Duodenal mucosa (tissue), 2 donors: ENCODE measurements around the gene MAP3K14.
"Not testable (repeated sequence)": the region's sequence is repeated elsewhere in the genome, so short reads cannot be mapped to it uniquely, and the experiment has no call there.

ENCODE experiments used
- H3K27ac ChIP-seq: one replicate; pipeline ENCODE4 v1.7.0; 2013; ENCODE audit warnings: low read depth, low read length
- H3K27me3 ChIP-seq, 2 donors: one replicate each; pipeline ENCODE4 v1.7.0; 2013; ENCODE audit warnings: low read length in 2 of 2, control low read depth in 1 of 2; ENCODE audit not compliant: insufficient read depth in 2 of 2, control insufficient read depth in 1 of 2
- H3K36me3 ChIP-seq, 2 donors: one replicate each; pipeline ENCODE4 v1.7.0; 2013; ENCODE audit warnings: low read length in 2 of 2, control low read depth in 1 of 2; ENCODE audit not compliant: insufficient read depth in 2 of 2, control insufficient read depth in 1 of 2
- H3K4me1 ChIP-seq, 2 donors: one replicate each; pipeline ENCODE4 v1.7.0; 2013; ENCODE audit warnings: low read length in 2 of 2, control low read depth in 1 of 2; ENCODE audit not compliant: insufficient read depth in 2 of 2, control insufficient read depth in 1 of 2
- H3K4me3 ChIP-seq, 2 donors: one replicate each; pipeline ENCODE4 v1.7.0; 2013; ENCODE audit warnings: low read length in 2 of 2, low read depth in 1 of 2
- H3K9ac ChIP-seq, 2 donors: one replicate each; pipeline ENCODE4 v1.7.0; 2013; ENCODE audit warnings: low read length in 2 of 2, low read depth in 1 of 2
- H3K9me3 ChIP-seq, 2 donors: one replicate each; pipeline ENCODE4 v1.7.0; 2013; ENCODE audit warnings: low read length in 2 of 2, control low read depth in 1 of 2; ENCODE audit not compliant: control insufficient read depth in 1 of 2

The MAP3K14 gene

DNA sequence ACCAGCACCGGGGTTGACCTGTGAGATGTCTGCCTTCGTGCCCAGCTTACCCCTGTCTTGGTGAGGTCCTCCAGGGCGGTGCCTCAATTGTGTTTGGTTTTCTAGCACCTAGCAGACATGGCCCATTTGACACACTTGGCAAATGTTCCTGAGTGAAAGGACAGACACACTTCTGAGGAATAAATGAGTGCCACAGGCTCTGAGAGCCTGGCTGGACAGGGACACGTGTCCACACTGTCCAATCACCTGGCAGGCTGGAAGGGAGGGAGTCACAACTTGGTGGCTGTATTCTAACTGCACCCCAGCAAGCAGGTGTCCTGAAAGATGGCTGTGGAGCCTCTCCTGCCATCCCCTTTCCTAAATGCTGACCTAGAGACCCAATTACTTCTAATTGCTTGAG, 7.4 kb downstream of the MAP3K14 start:
- no peak overlapping the region for H3K4me3 ChIP-seq
- peaks cover 77 to 88% of the 10 kb centered on the region in 2 donors for H3K4me1 ChIP-seq
- no peaks in the 10 kb centered on the region for H3K27me3 ChIP-seq
- H3K36me3 ChIP-seq, result peaks cover 0 to 4% of the 10 kb centered on the region in 2 donors
- no peak overlapping the region for H3K9ac ChIP-seq
- H3K27ac ChIP-seq, result no peak overlapping the region
- no peaks in the 10 kb centered on the region for H3K9me3 ChIP-seq

DNA sequence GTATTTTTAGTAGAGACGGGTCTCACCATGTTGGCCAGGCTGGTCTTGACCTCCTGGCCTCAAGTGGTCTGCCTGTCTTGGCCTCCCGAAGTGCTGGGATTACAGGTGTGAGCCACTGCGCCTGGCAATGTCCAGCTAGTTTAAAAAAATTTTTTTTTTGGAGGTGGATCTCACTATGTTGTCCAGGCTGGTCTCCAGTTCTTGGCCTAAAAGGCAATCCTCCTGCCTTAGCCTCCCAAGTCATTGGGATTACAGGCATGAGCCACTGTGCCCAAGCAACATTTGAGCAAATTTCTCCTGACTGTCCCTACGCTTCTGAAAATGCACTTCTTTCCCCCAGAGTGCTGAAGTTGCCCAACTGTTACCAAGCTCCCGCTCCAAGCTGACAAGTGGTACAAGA, 8.0 kb downstream of the MAP3K14 start:
- no peak overlapping the region for H3K4me3 ChIP-seq
- no peaks in the 10 kb centered on the region for H3K27me3 ChIP-seq
- H3K27ac ChIP-seq, result no peak overlapping the region
- peaks cover 0 to 4% of the 10 kb centered on the region in 2 donors for H3K36me3 ChIP-seq
- H3K9ac ChIP-seq, result no peak overlapping the region
- H3K4me1 ChIP-seq, result peaks cover 72 to 88% of the 10 kb centered on the region in 2 donors
- H3K9me3 ChIP-seq, result no peaks in the 10 kb centered on the region

GRCh38 chr17:45308016-45308365, 8.8 kb downstream of the MAP3K14 start:
- Histone ChIP-seq H3K9me3 (no peaks in the 10 kb centered on the region), H3K27ac (peak overlapping the region; percentile 67), H3K4me3 (peak overlapping the region in 1 of 2 donors; percentile 12), H3K4me1 (peaks cover 67 to 87% of the 10 kb centered on the region in 2 donors), H3K9ac (peak overlapping the region; percentile 15 to 48), H3K27me3 (no peaks in the 10 kb centered on the region), H3K36me3 (peaks cover 0 to 4% of the 10 kb centered on the region in 2 donors)

- peak overlapping the region; percentile 67 for H3K27ac ChIP-seq
- peak overlapping the region; percentile 15 to 48 for H3K9ac ChIP-seq
- no peaks in the 10 kb centered on the region for H3K27me3 ChIP-seq
- no peaks in the 10 kb centered on the region for H3K9me3 ChIP-seq
- peak overlapping the region in 1 of 2 donors; percentile 12 for H3K4me3 ChIP-seq
- peaks cover 0 to 4% of the 10 kb centered on the region in 2 donors for H3K36me3 ChIP-seq
- H3K4me1 ChIP-seq, result peaks cover 67 to 87% of the 10 kb centered on the region in 2 donors
Observed at GRCh38 chr17:45307290-45308015, 9.4 kb downstream of the MAP3K14 start.

DNA sequence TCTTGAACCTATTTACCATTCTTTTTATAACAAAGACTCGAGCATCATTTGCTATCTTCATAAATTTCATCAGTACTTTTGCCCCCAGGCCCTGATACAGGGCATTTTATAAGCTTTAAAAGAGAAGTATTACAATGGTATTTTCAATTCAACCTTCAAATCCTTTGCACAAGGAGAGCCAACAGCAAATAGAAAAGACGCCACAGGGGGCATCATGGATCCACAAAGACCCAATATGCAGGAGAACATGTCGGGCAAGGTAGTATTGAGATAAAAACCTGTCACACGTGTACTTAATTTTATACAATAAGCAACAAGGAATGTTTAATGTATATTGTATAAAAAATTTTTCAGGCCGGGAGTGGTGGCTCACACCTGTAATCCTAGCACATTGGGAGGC, 10.2 kb downstream of the MAP3K14 start:
- peaks cover 64 to 89% of the 10 kb centered on the region in 2 donors for H3K4me1 ChIP-seq
- H3K9ac ChIP-seq, result no peak overlapping the region
- no peaks in the 10 kb centered on the region for H3K9me3 ChIP-seq
- no peak overlapping the region for H3K4me3 ChIP-seq
- H3K36me3 ChIP-seq, result peaks cover 0 to 4% of the 10 kb centered on the region in 2 donors
- no peak overlapping the region for H3K27ac ChIP-seq
- H3K27me3 ChIP-seq, result no peaks in the 10 kb centered on the region

DNA sequence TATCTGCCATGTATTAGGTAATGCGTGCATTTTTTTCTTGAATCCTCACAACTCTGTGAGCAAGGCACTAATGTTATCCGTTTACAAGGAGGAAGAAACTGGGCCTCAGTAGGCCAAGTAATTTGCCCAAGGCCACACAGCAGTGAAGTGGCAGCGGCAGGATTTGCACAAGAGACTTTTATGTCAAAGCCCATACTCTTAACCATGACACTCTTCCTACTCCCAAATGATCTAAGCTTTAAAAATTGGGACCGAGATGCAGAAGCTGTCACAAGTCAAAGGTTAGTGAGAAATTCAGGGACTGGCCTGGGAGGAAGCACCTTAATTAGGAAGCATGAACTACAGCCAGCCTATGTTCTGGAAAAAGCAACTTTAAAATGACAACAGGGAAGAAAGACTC, 10.7 kb downstream of the MAP3K14 start:
- peaks cover 58 to 85% of the 10 kb centered on the region in 2 donors for H3K4me1 ChIP-seq
- no peaks in the 10 kb centered on the region for H3K27me3 ChIP-seq
- H3K36me3 ChIP-seq, result peaks cover 0 to 4% of the 10 kb centered on the region in 2 donors
- no peak overlapping the region for H3K27ac ChIP-seq
- H3K9ac ChIP-seq, result no peak overlapping the region
- H3K4me3 ChIP-seq, result no peak overlapping the region
- H3K9me3 ChIP-seq, result no peaks in the 10 kb centered on the region

- H3K27ac ChIP-seq, result no peak overlapping the region
- H3K9me3 ChIP-seq, result no peaks in the 10 kb centered on the region
- H3K4me3 ChIP-seq, result no peak overlapping the region
- H3K36me3 ChIP-seq, result peaks cover 0 to 4% of the 10 kb centered on the region in 2 donors
- no peak overlapping the region for H3K9ac ChIP-seq
- peaks cover 55 to 85% of the 10 kb centered on the region in 2 donors for H3K4me1 ChIP-seq
- no peaks in the 10 kb centered on the region for H3K27me3 ChIP-seq
Observed at GRCh38 chr17:45305530-45306087, 11.2 kb downstream of the MAP3K14 start.

DNA sequence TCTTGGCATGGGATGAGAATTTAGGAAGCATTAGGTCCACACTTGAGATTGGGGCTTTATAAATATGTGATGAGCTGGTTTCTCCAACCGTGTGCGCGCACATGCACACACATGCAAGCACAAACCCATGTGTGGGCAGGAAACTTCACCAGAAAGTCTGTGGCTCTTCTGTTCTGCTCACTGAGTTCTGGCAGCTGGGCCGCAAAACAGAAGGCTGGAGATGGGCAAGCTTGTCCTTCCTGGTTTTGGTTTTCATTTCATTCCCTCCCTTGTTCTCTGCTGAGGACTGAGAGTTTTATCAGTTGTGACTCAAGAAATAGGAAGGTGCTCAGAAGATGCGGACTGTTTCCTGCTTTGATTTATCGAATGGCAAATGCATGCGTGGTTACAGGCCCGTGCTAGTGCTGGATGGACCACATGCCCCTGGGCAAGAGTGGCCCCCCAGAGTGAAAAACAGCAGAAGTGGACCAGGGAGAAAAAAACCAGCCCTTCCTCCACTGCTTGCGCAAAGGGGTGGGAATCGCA, 14.1 kb downstream of the MAP3K14 start:
- H3K9ac ChIP-seq, result peak overlapping the region in 1 of 2 donors; percentile 29
- no peaks in the 10 kb centered on the region for H3K9me3 ChIP-seq
- H3K4me1 ChIP-seq, result peaks cover 56 to 73% of the 10 kb centered on the region in 2 donors
- H3K27me3 ChIP-seq, result no peaks in the 10 kb centered on the region
- peak overlapping the region in 1 of 2 donors; percentile 38 for H3K4me3 ChIP-seq
- H3K36me3 ChIP-seq, result peaks cover 4 to 7% of the 10 kb centered on the region in 2 donors
- H3K27ac ChIP-seq, result peak overlapping the region; percentile 52

- H3K9ac ChIP-seq, H3K27me3 ChIP-seq, H3K9me3 ChIP-seq, H3K4me3 ChIP-seq, H3K27ac ChIP-seq, H3K36me3 ChIP-seq: not testable (repeated sequence)
- peaks cover 54 to 70% of the 10 kb centered on the region in 2 donors for H3K4me1 ChIP-seq
Observed at GRCh38 chr17:45302220-45302619, 14.6 kb downstream of the MAP3K14 start.

DNA sequence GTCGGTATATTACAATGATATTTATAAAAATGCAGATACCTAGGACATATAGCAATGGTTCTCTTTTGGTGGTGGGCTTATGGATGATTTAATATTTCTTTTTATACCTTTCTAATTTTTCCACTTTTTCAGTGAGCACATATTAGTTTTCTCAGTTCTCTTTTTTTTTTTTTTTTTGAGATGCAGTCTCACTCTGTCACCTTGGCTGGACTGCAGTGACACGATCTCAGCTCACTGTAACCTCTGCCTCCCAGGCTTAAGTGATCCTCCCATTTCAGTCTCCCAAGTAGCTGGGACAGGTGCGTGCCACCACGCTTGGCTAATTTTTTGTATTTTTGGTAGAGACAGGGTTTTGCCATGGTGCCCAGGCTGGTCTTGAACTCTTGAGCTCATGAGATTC, 15.1 kb downstream of the MAP3K14 start:
- H3K4me1 ChIP-seq, result peaks cover 57 to 71% of the 10 kb centered on the region in 2 donors

More for the DNA sequence above, 15.1 kb downstream of the MAP3K14 start:
- Histone ChIP-seq H3K9me3 (no peaks in the 10 kb centered on the region), H3K27me3 (no peaks in the 10 kb centered on the region), H3K4me3 (no peak overlapping the region), H3K36me3 (peaks cover 4 to 7% of the 10 kb centered on the region in 2 donors), H3K9ac (no peak overlapping the region), H3K27ac (no peak overlapping the region)
